GM12864 (cell line): ENCODE results near the gene STPG2.

Experiments used
- DNase-seq: peaks from one replicate; pipeline ENCODE4 v3.0.0-alpha.2; 2011; ENCODE audit warnings: low read depth
- H3K4me3 ChIP-seq: 2 replicates; pipeline ENCODE4 v1.5.1; 2011; ENCODE audit warnings: mild to moderate bottlenecking, low read depth, low read length, control low read depth
- CTCF ChIP-seq: IDR thresholded peaks from 2 replicates; pipeline ENCODE4 v1.5.1; 2011; ENCODE audit warnings: low read depth, mild to moderate bottlenecking, moderate library complexity, low read length, control low read depth, inconsistent platforms; ENCODE audit errors: missing control alignments

Gene STPG2

DNA sequence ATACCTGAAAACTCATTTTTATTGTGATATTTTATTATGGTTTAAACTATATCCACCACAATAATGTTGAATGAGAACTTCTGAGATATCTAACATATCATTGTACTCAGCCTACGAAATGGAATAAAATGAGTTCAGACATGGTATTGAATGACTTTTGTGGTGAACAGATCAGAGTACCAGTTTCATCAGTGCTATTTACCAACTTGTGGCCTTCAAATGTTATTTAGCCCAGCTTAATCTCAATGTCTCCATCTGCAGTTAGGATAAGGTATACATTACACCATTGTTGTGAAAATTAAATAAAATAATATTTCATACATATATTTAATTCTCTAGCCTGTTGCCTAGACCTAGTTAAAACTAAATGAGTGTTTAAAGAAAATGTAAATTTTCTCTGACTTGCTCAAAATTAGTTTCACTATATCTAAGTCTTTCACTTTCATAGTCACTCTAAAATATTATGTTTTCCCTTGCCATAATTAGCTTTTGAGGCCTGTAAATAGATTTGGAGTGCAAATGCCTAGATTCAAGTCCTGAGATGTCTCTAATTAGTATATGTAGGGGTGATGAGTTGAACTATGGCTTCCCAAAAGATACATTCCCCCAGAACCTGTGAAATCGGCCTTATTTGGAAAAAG, 594.2 kb downstream of the STPG2 start:
- no peak overlapping the region for H3K4me3 ChIP-seq
- no peak for TF ChIP-seq CTCF
- no peak for DNase-seq

DNA sequence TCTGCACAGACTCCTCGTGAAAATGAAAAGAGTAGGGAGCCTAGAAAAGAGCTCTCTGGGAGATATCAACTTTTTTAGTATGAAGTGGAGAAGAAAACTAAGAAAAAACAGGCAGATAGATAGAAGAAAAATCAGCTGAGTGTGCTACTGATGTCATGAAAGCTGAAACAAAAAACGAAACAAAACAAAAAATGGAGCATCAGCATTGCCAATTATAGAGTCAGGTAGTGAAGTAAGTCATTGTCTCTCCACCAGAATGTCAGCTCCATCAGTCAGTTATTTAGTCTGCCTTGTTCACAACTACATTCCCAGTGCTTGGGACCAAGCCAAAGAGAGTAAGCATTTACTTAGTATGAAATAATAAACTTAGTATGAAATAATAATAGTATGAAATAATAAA, 595.1 kb downstream of the STPG2 start:
- no peak for TF ChIP-seq CTCF
- no peak overlapping the region for H3K4me3 ChIP-seq
- no peak for DNase-seq

DNA sequence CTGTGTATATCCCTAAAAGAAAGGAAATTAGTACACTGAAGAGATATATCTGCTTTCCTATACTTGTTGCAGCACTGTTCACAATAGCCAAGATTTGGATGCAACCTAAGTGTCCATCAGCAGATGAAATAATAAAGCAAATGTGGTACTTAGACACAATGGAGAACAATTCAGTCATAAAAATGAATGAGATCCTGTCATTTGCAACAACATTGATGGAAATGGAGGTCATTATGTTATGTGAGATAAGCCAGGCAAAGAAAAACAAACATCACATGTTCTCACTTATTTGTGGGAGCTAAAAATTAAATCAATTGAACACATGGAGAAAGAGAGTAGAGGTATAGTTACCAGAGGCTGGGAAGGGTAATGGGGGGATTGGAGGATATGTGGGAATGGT, 611.9 kb downstream of the STPG2 start:
- DNase-seq = no peak
- TF ChIP-seq CTCF = no peak
- no peak overlapping the region for H3K4me3 ChIP-seq

GRCh38 chr4:97530676-97531075, 612.6 kb downstream of the STPG2 start:
- H3K4me3 ChIP-seq = no peak overlapping the region
- no peak for DNase-seq
- no peak for TF ChIP-seq CTCF

- DNase-seq = no peak
- no peak for TF ChIP-seq CTCF
- no peak overlapping the region for H3K4me3 ChIP-seq
Measured at GRCh38 chr4:97525236-97525635, 618.0 kb downstream of the STPG2 start.

GRCh38 chr4:97517939-97518338, 625.3 kb downstream of the STPG2 start:
- TF ChIP-seq CTCF = no peak
- no peak for DNase-seq
- H3K4me3 ChIP-seq = no peak overlapping the region

- no peak for DNase-seq
- no peak for TF ChIP-seq CTCF
- no peak overlapping the region for H3K4me3 ChIP-seq
Measured at GRCh38 chr4:97513917-97514316, 629.4 kb downstream of the STPG2 start.
